GM19043 (cell line): Measurements from ENCODE around the gene AMY1A.
"Not testable (repeated sequence)": the region's sequence is repeated elsewhere in the genome, so short reads cannot be mapped to it uniquely, and the experiment has no call there.

Experiments
- ATAC-seq: cut with Tn5 transposase; IDR thresholded peaks from one replicate; pipeline ENCODE4 v1.9.1; 2021; ENCODE audit warnings: low read depth; ENCODE audit not compliant: unreplicated experiment

Gene AMY1A

GRCh38 chr1:103655460-103655859, at the start of gene AMY1A:
Gene AMY1A (plus strand): TSS chr1:103655760. CDS start chr1:103656331, 571 bp downstream.
- not testable (repeated sequence) for ATAC-seq

- ATAC-seq = no peak
Observed at GRCh38 chr1:103616362-103616761, 39.2 kb upstream of the AMY1A start.

GRCh38 chr1:103616994-103617477, 38.5 kb upstream of the AMY1A start, which contains the start of gene AMY2A:
Gene AMY2A (plus strand): TSS chr1:103617427. CDS start chr1:103617441, 14 bp downstream.
- not testable (repeated sequence) for ATAC-seq

GRCh38 chr1:103627436-103627835, 28.1 kb upstream of the AMY1A start:
- not testable (repeated sequence) for ATAC-seq

GRCh38 chr1:103641194-103641593, 14.4 kb upstream of the AMY1A start:
- not testable (repeated sequence) for ATAC-seq

GRCh38 chr1:103643908-103644307, 11.7 kb upstream of the AMY1A start:
- not testable (repeated sequence) for ATAC-seq

- ATAC-seq = not testable (repeated sequence)
Observed at GRCh38 chr1:103650305-103650704, 5.3 kb upstream of the AMY1A start.

- ATAC-seq = not testable (repeated sequence)
Observed at GRCh38 chr1:103650889-103651288, 4.7 kb upstream of the AMY1A start.

GRCh38 chr1:103654133-103654532, 1.4 kb upstream of the AMY1A start:
- not testable (repeated sequence) for ATAC-seq

- ATAC-seq = not testable (repeated sequence)
Observed at GRCh38 chr1:103676335-103676734, 20.8 kb downstream of the AMY1A start.

- ATAC-seq = not testable (repeated sequence)
Observed at GRCh38 chr1:103696110-103696509, 40.5 kb downstream of the AMY1A start, which contains the start of gene AMY1B. Gene AMY1B (minus strand): TSS chr1:103696210. CDS start chr1:103695639, 571 bp downstream.

- not testable (repeated sequence) for ATAC-seq
Observed at GRCh38 chr1:103697430-103697829, 41.9 kb downstream of the AMY1A start.

- not testable (repeated sequence) for ATAC-seq
Observed at GRCh38 chr1:103700669-103701068, 45.1 kb downstream of the AMY1A start.

GRCh38 chr1:103701256-103701655, 45.7 kb downstream of the AMY1A start:
- ATAC-seq = not testable (repeated sequence)

GRCh38 chr1:103707670-103708069, 52.1 kb downstream of the AMY1A start:
- ATAC-seq = not testable (repeated sequence)

GRCh38 chr1:103710381-103710780, 54.8 kb downstream of the AMY1A start:
- ATAC-seq = not testable (repeated sequence)
